HepG2 (cell line): ENCODE measurements around the gene FPGS. TPM values are rescaled to one million over a fixed set of nuclear protein-coding genes. Genes with fewer than 3 reads are reported as not detected.

Source experiments
- ATAC-seq: fragments of 200-7000 bp; cut with Tn5 transposase; 3 replicates; pipeline ENCODE4 v1.9.1; 2020; ENCODE audit warnings: mild to moderate bottlenecking, moderate library complexity
- BruUV-seq: library from RNA; stranded (reverse); fragments of 400-500 nt; replicated peaks from 2 replicates; lab custom pipeline; 2021; lab: Mats Ljungman, UMichigan
- CTCF ChIA-PET: fragments of 300-600 bp; formaldehyde crosslinking; extraction: SDS; loops from one replicate; lab custom pipeline; 2021; ENCODE audit warnings: low total read pairs, inconsistent platforms, low intra/inter-chr PET ratio; lab: Yijun Ruan, JAX
- POLR2A ChIA-PET: fragments of 350-600 bp; sonication (Branson Sonifier 250); formaldehyde crosslinking; loops from one replicate; lab custom pipeline; 2020; ENCODE audit warnings: antibody characterized with exemption, inconsistent platforms; lab: Yijun Ruan, JAX
- DNase-seq: peaks from one replicate; pipeline ENCODE4 v3.0.0-alpha.2; 2015; ENCODE audit warnings: low spot score
- FAIRE-seq: peaks from 3 replicates; lab custom pipeline; 2011; peaks lifted over from hg19 to GRCh38; lab: Jason Lieb, UNC
- H2AFZ ChIP-seq: one replicate; pipeline ENCODE4 v1.6.1; 2011; ENCODE audit warnings: low read length, inconsistent platforms
- H3K27ac ChIP-seq: fragments of 300-600 bp; 3 replicates; pipeline ENCODE4 v1.8.0; 2011; ENCODE audit warnings: mixed run types, mild to moderate bottlenecking, mixed read lengths, low read length, inconsistent platforms; ENCODE audit not compliant: insufficient read depth; ENCODE audit errors: extremely low read length
- H3K27me3 ChIP-seq, 2 experiments: fragments of 200-600 bp in 1 of 2; 2 replicates in 1 of 2; 3 replicates in 1 of 2; pipeline versions ENCODE4 v1.6.0 to v1.8.0; 2011; ENCODE audit warnings: low read length in 2 of 2, mild to moderate bottlenecking in 2 of 2, moderate library complexity in 2 of 2, inconsistent platforms in 1 of 2; ENCODE audit not compliant: insufficient read depth in 2 of 2, control insufficient read depth in 1 of 2
- H3K36me3 ChIP-seq, 2 experiments: fragments of 200-600 bp in 1 of 2; replicated peaks in 1 of 2; 2 replicates in 1 of 2; 3 replicates in 1 of 2; pipeline versions ENCODE4 v1.5.1 to v1.8.0; 2011; ENCODE audit warnings: low read length in 2 of 2, inconsistent platforms in 1 of 2; ENCODE audit not compliant: insufficient read depth in 2 of 2, control insufficient read depth in 1 of 2
- H3K4me1 ChIP-seq: 2 replicates; pipeline ENCODE4 v1.5.1; 2012; ENCODE audit warnings: low read length, inconsistent platforms; ENCODE audit not compliant: insufficient read depth
- H3K4me2 ChIP-seq: 2 replicates; pipeline ENCODE4 v1.6.0; 2011; ENCODE audit warnings: low read depth, low read length, inconsistent platforms
- H3K4me3 ChIP-seq, 3 experiments: fragments of 200-600 bp in 1 of 3; sonication (generic), shearing (Covaris generic) in 1 of 3; replicated peaks in 1 of 3; 2 replicates each; pipeline ENCODE4 v1.5.1; 2011 to 2016; ENCODE audit warnings: low read length in 3 of 3, inconsistent platforms in 2 of 3, low read depth in 2 of 3, mild to moderate bottlenecking in 2 of 3, control low read depth in 1 of 3, mixed read lengths in 1 of 3; ENCODE audit not compliant: insufficient read depth in 1 of 3
- H3K79me2 ChIP-seq: one replicate; pipeline ENCODE4 v1.6.1; 2011; ENCODE audit warnings: low read length, inconsistent platforms; ENCODE audit not compliant: insufficient read depth
- H3K9ac ChIP-seq: 2 replicates; pipeline ENCODE4 v1.6.0; 2011; ENCODE audit warnings: mild to moderate bottlenecking, low read depth, low read length, inconsistent platforms; ENCODE audit not compliant: insufficient read depth
- H3K9me3 ChIP-seq: 2 replicates; pipeline ENCODE4 v1.5.1; 2012; ENCODE audit warnings: mild to moderate bottlenecking, low read length
- H4K20me1 ChIP-seq: 2 replicates; pipeline ENCODE4 v1.6.0; 2011; ENCODE audit warnings: inconsistent platforms, mild to moderate bottlenecking, low read length, moderate library complexity; ENCODE audit not compliant: insufficient read depth
- AGO2 ChIP-seq: fragments of 200-400 bp; formaldehyde crosslinking; optimal IDR thresholded peaks from 2 replicates; pipeline ENCODE3; 2017; ENCODE audit warnings: mild to moderate bottlenecking, low read depth, low read length, moderate library complexity
- KMT2A ChIP-seq: sonication (generic); formaldehyde crosslinking; IDR thresholded peaks from 2 replicates; pipeline ENCODE4 v1.4.0; 2020; ENCODE audit warnings: missing genetic modification reagents
- MYC ChIP-seq: sonication (generic); formaldehyde crosslinking; IDR thresholded peaks from 2 replicates; pipeline ENCODE4 v1.9.0; 2021; ENCODE audit warnings: missing genetic modification reagents, borderline replicate concordance
- NCOA5 ChIP-seq: sonication (generic); formaldehyde crosslinking; IDR thresholded peaks from 2 replicates; pipeline ENCODE4 v1.4.0; 2020; ENCODE audit warnings: missing genetic modification reagents
- THYN1 ChIP-seq: sonication (generic); formaldehyde crosslinking; IDR thresholded peaks from 2 replicates; pipeline ENCODE4 v1.8.1; 2023; ENCODE audit warnings: low read depth, mild to moderate bottlenecking, moderate library complexity, missing genetic modification reagents, borderline replicate concordance
- ZNF224 ChIP-seq: sonication (generic); formaldehyde crosslinking; IDR thresholded peaks from 2 replicates; pipeline ENCODE4 v1.5.0; 2020; ENCODE audit warnings: mild to moderate bottlenecking, missing genetic modification reagents
- ZNF367 ChIP-seq: sonication (generic); formaldehyde crosslinking; IDR thresholded peaks from 2 replicates; pipeline ENCODE4 v1.4.0; 2020; ENCODE audit warnings: missing genetic modification reagents, borderline replicate concordance
- ZNF782 ChIP-seq: sonication (generic); formaldehyde crosslinking; IDR thresholded peaks from 2 replicates; pipeline ENCODE4 v1.4.0; 2020; ENCODE audit warnings: missing genetic modification reagents, mild to moderate bottlenecking, borderline replicate concordance
- WGBS: methylation state at CpG from one replicate; pipeline ENCODE4 v1.1.6; 2017; ENCODE audit warnings: low lambda C conversion rate; 5-methylcytosine and 5-hydroxymethylcytosine counted together
- in situ Hi-C: cut with HindIII; loops from 2 replicates; pipeline ENCODE4 v1.10.0; 2017; ENCODE audit warnings: low pct_unique_long_range_greater_than_20kb; ENCODE audit not compliant: extremely low pct_ligation_motif_present
- intact Hi-C: fragments of 100-400 bp; cut with micrococcal nuclease; formaldehyde crosslinking; loops from one replicate; pipeline ENCODE4 v1.10.0; 2022; ENCODE audit not compliant: unreplicated experiment
- polyA plus RNA-seq, 8 experiments: library from polyadenylated mRNA; depleted of rRNA in 3 of 8; stranded (reverse) in 7 of 8; unstranded in 1 of 8; fragments of >200 nt; fragmentation: Illumina TruSeq in 4 of 8; extraction: Trizol in 4 of 8; gene quantifications; 2 replicates each; pipeline versions ENCODE4 v1.2.1 to v1.2.3, GENCODE V29; 2011 to 2016; ENCODE audit warnings: low read depth in 4 of 8, missing spikeins in 1 of 8, mixed read lengths in 1 of 8; ENCODE audit not compliant: insufficient read depth in 1 of 8
- total RNA-seq, 5 experiments: library from RNA; depleted of rRNA; stranded (reverse); fragments of >200 nt; fragmentation: Illumina TruSeq; extraction: Trizol; gene quantifications; 2 replicates each; pipeline ENCODE4 v1.2.3, GENCODE V29; 2016; ENCODE audit warnings: low read depth in 1 of 5
- TF ChIP-seq, protein P1 (sequence below), 2 experiments: fragments of 450-650 bp in 1 of 2; sonication (generic) in 1 of 2; formaldehyde crosslinking in 1 of 2; IDR thresholded peaks; 2 replicates each; pipeline versions ENCODE4 v1.6.1 to v1.8.0; 2016 to 2022; ENCODE audit warnings: antibody characterized with exemption in 1 of 2, mild to moderate bottlenecking in 1 of 2, missing genetic modification reagents in 1 of 2

Gene FPGS
- total and polyA plus RNA-seq, 2 of the 13 experiments (the other 11 are each of a cell fraction or from before 2014, with no cell fraction given), result 35.6 to 36.8 TPM

DNA sequence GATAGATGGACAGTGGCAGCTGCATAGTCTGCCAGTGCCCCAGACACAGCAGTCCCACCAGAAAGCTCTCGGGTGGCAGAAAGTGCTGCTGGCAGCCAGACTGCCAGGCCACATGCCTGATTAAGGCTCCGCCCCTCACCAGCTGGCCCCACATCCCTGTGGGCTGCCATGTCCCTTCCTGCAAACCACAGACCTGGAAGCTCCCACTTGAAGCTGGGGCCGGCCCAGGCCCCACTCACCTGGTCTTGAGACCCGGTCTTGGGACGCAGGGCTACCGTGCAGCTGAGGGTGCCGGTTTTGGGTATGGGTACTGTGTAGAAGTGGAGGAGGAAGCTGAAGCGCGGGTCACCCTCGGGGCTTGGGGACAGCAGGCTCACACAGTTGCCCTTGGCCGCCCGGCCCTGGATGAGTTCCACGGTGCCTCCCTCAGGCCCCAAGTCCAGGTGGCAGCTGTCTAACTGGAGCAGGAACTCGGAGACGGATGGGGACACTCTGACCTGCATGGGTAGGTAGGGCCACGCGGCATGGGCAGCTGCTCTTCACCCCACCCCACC, 15.3 kb downstream of the FPGS start:
- H3K9ac ChIP-seq, result no peak overlapping the region
- TF ChIP-seq AGO2, result peak; percentile 89
- no peak for TF ChIP-seq KMT2A
- TF ChIP-seq, all 625 proteins: peak for 1
- Histone ChIP-seq H3K27me3 (no peaks in the 10 kb centered on the region), H4K20me1 (no peaks in the 10 kb centered on the region), H3K9me3 (no peaks in the 10 kb centered on the region), H3K79me2 (no peaks in the 10 kb centered on the region), H2AFZ (no peak overlapping the region), H3K36me3 (peaks cover 3 to 9% of the 10 kb centered on the region in 2 experiments; a peak in 3 of 5 replicates), H3K4me1 (peaks cover 14% of the 10 kb centered on the region), H3K4me2 (no peak overlapping the region), H3K27ac (no peak overlapping the region), H3K4me3 (no peak overlapping the region)
- ChIA-PET CTCF (no interaction called here), POLR2A (interaction anchor here (1.3 kb wide), 1 partner anchor 16 kb away, joined by 4 read pairs; no protein-coding TSS in a partner anchor)
- ATAC-seq (no peak; the same call in 2 of the 3 replicates), DNase-seq (no peak), FAIRE-seq (no peak)
- WGBS, result 91% methylated on average over 11 of the region's 17 CpGs
- in situ Hi-C loops, result no loop called here
- no TSS peak for BruUV-seq
- intact Hi-C loops, result no loop called here

DNA sequence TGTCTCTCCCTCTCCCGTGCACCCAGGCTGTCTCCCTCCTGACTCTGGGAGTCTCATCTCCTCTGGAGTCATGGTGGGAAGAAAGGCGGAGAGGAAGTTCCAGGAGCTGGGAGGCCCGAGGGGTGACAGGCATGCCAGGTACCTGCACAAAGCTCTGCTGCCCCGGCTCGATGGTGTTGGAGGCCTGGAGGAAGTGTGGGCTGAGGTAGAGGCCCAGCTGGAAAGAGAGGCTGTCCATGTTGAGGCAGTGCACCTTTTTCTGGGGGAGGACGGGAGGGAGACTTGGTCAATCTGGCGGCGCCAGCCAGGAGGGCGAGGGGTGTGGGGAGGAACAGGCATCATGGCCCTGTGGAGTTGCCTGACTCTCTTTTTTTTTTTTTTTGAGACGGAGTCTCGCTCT, 15.9 kb downstream of the FPGS start:
- H3K9me3 ChIP-seq, result no peaks in the 10 kb centered on the region
- no peak overlapping the region for H3K4me3 ChIP-seq
- H4K20me1 ChIP-seq, result no peaks in the 10 kb centered on the region
- H3K27ac ChIP-seq, result no peak overlapping the region
- ATAC-seq, result no peak
- ChIA-PET CTCF (no interaction called here), POLR2A (interaction anchor here (1.2 to 1.3 kb wide), 2 partner anchors 10 to 16 kb away, joined by 4 read pairs; no protein-coding TSS in a partner anchor)
- WGBS, result 84% methylated on average over 11 of the region's 11 CpGs
- DNase-seq, result no peak
- BruUV-seq, result no TSS peak
- in situ Hi-C loops, result no loop called here
- FAIRE-seq, result no peak
- H3K9ac ChIP-seq, result no peak overlapping the region
- H2AFZ ChIP-seq, result no peak overlapping the region
- no peaks in the 10 kb centered on the region for H3K27me3 ChIP-seq
- H3K79me2 ChIP-seq, result no peaks in the 10 kb centered on the region
- peaks cover 8% of the 10 kb centered on the region for H3K4me1 ChIP-seq
- intact Hi-C loops, result no loop called here
- 0 out of 5 replicates have a peak, but pooled peaks cover 1 to 5% of the 10 kb centered on the region in 2 experiments for H3K36me3 ChIP-seq
- H3K4me2 ChIP-seq, result no peak overlapping the region
- TF ChIP-seq, protein P1, sequence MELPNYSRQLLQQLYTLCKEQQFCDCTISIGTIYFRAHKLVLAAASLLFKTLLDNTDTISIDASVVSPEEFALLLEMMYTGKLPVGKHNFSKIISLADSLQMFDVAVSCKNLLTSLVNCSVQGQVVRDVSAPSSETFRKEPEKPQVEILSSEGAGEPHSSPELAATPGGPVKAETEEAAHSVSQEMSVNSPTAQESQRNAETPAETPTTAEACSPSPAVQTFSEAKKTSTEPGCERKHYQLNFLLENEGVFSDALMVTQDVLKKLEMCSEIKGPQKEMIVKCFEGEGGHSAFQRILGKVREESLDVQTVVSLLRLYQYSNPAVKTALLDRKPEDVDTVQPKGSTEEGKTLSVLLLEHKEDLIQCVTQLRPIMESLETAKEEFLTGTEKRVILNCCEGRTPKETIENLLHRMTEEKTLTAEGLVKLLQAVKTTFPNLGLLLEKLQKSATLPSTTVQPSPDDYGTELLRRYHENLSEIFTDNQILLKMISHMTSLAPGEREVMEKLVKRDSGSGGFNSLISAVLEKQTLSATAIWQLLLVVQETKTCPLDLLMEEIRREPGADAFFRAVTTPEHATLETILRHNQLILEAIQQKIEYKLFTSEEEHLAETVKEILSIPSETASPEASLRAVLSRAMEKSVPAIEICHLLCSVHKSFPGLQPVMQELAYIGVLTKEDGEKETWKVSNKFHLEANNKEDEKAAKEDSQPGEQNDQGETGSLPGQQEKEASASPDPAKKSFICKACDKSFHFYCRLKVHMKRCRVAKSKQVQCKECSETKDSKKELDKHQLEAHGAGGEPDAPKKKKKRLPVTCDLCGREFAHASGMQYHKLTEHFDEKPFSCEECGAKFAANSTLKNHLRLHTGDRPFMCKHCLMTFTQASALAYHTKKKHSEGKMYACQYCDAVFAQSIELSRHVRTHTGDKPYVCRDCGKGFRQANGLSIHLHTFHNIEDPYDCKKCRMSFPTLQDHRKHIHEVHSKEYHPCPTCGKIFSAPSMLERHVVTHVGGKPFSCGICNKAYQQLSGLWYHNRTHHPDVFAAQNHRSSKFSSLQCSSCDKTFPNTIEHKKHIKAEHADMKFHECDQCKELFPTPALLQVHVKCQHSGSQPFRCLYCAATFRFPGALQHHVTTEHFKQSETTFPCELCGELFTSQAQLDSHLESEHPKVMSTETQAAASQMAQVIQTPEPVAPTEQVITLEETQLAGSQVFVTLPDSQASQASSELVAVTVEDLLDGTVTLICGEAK (IDR thresholded peaks at IDR 0.05), result no peak
- TF ChIP-seq, protein P1 (CRISPR knock-in tag; IDR thresholded peaks at IDR 0.05), result no peak
- TF ChIP-seq NCOA5 (no peak), MYC (CRISPR knock-in tag) (no peak), THYN1 (no peak), ZNF224 (CRISPR knock-in tag) (no peak), ZNF782 (CRISPR knock-in tag) (no peak), ZNF367 (CRISPR knock-in tag) (no peak)
